ENCODE data around the gene ERC1.

GRCh38 chr12:988646-989045 lies 2.4 kb upstream of the ERC1 start:
- TF ChIP-seq EZH2 (IDR thresholded peaks at IDR 0.05; ENCODE audit: borderline replicate concordance, low read depth, low read length, severe bottlenecking), result no peak
- TF ChIP-seq, protein P1, sequence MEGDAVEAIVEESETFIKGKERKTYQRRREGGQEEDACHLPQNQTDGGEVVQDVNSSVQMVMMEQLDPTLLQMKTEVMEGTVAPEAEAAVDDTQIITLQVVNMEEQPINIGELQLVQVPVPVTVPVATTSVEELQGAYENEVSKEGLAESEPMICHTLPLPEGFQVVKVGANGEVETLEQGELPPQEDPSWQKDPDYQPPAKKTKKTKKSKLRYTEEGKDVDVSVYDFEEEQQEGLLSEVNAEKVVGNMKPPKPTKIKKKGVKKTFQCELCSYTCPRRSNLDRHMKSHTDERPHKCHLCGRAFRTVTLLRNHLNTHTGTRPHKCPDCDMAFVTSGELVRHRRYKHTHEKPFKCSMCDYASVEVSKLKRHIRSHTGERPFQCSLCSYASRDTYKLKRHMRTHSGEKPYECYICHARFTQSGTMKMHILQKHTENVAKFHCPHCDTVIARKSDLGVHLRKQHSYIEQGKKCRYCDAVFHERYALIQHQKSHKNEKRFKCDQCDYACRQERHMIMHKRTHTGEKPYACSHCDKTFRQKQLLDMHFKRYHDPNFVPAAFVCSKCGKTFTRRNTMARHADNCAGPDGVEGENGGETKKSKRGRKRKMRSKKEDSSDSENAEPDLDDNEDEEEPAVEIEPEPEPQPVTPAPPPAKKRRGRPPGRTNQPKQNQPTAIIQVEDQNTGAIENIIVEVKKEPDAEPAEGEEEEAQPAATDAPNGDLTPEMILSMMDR (IDR thresholded peaks at IDR 0.05; ENCODE audit: extremely low read depth in 1 of 2, insufficient read depth in 1 of 2, low read depth in 1 of 2, low read length in 2 of 2), result no peak
- TF ChIP-seq JUN (IDR thresholded peaks at IDR 0.05; ENCODE audit: borderline replicate concordance, insufficient read depth, insufficient read length, low read depth), result no peak
- no peak for TF ChIP-seq POLR2A (IDR thresholded peaks at IDR 0.05; ENCODE audit: low read depth, low read length)
- no peak for TF ChIP-seq POLR2AphosphoS5 (IDR thresholded peaks at IDR 0.05; ENCODE audit: insufficient read depth, low read depth, low read length)
- no peak for TF ChIP-seq MYC (IDR thresholded peaks at IDR 0.05; ENCODE audit: low read depth, low read length)
